Ishikawa (cell line): ENCODE results near the gene PI4K2A.

Source experiments
- CEBPB ChIP-seq: IDR thresholded peaks from 2 replicates; pipeline ENCODE4 v1.6.1; 2012
- CREB1 ChIP-seq: IDR thresholded peaks from 2 replicates; pipeline ENCODE4 v1.6.1; 2012; ENCODE audit warnings: low read depth
- EGR1 ChIP-seq: IDR thresholded peaks from 2 replicates; pipeline ENCODE4 v1.6.1; 2012
- EP300 ChIP-seq: IDR thresholded peaks from 2 replicates; pipeline ENCODE4 v1.6.1; 2012; ENCODE audit warnings: borderline replicate concordance
- FOXM1 ChIP-seq: IDR thresholded peaks from 2 replicates; pipeline ENCODE4 v1.6.1; 2012; ENCODE audit warnings: low read depth, borderline replicate concordance
- MAX ChIP-seq: IDR thresholded peaks from 2 replicates; pipeline ENCODE4 v1.6.1; 2012
- NFIC ChIP-seq: IDR thresholded peaks from 2 replicates; pipeline ENCODE4 v1.6.1; 2012
- RAD21 ChIP-seq: IDR thresholded peaks from 2 replicates; pipeline ENCODE4 v1.6.1; 2012; ENCODE audit warnings: low read depth
- REST ChIP-seq: IDR thresholded peaks from 2 replicates; pipeline ENCODE4 v1.6.1; 2012; ENCODE audit warnings: low read depth, mild to moderate bottlenecking
- TAF1 ChIP-seq: IDR thresholded peaks from 2 replicates; pipeline ENCODE4 v1.6.1; 2012; ENCODE audit warnings: low read depth, mild to moderate bottlenecking
- TCF12 ChIP-seq: IDR thresholded peaks from 2 replicates; pipeline ENCODE4 v1.6.1; 2012; ENCODE audit warnings: low read depth
- TEAD4 ChIP-seq: IDR thresholded peaks from 2 replicates; pipeline ENCODE4 v1.6.1; 2012
- YY1 ChIP-seq: IDR thresholded peaks from 2 replicates; pipeline ENCODE4 v1.6.1; 2012; ENCODE audit warnings: low read depth
- ZBTB7A ChIP-seq: IDR thresholded peaks from 2 replicates; pipeline ENCODE4 v1.6.1; 2012; ENCODE audit warnings: low read depth

- no peak for TF ChIP-seq EP300
- no peak for TF ChIP-seq REST
- no peak for TF ChIP-seq ZBTB7A
- no peak for TF ChIP-seq EGR1
- TF ChIP-seq MAX, result no peak
- no peak for TF ChIP-seq YY1
- no peak for TF ChIP-seq CEBPB
- TF ChIP-seq RAD21, result no peak
- no peak for TF ChIP-seq TAF1
- TF ChIP-seq TEAD4, result no peak
- no peak for TF ChIP-seq CREB1
- no peak for TF ChIP-seq FOXM1
- no peak for TF ChIP-seq TCF12
- no peak for TF ChIP-seq NFIC
These were observed 16.3 kb downstream of the PI4K2A start for GRCh38 chr10:97656777-97657176.
